GM21619 (cell line): ENCODE data around the gene IL17REL.

Experiments
- ATAC-seq: cut with Tn5 transposase; IDR thresholded peaks from one replicate; pipeline ENCODE4 v1.9.1; 2021; ENCODE audit not compliant: unreplicated experiment

IL17REL gene

DNA sequence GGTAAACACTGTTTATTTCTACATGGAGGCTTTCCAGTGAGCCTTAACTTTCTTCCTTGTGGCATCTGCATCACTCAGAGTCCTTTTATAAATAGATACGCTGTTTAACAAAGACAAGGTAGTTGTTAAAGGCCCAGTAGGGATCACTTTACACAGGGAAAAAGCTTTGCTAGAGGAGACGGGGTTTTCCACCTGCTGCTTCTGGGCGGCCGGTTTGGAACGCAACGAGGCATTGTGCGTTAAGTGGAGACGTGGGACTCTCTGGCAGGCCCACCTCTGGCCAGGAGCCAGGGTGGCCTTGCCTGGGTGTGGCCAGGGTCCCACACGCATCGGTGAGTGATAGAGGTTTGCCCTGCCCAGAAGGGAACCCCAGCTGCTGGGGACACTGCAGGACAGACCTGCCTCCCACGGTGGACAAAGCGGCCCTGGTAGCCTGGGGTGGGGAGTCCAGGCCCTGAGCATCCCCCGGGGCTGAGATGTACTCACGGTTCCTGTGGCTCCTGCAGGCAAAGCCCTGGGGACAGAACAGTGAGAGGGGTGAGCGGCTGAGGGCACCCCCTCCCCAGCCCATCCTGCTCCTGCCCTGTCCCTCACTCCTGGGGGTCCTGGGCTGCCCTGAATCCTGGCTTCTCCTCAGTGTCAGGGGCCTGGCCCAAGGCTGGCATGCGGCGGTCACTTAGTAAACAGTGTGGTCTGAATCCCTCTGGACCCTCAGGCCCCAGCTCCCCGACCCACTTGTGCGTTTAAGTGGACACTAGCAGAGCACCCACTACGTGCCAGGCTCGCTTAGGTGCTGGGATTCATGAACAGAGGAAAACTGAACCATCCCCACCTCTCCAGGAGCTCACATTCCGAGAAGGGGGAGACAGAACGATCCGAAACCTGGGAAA lies 4.2 kb downstream of the IL17REL start:
- ATAC-seq, result no peak

DNA sequence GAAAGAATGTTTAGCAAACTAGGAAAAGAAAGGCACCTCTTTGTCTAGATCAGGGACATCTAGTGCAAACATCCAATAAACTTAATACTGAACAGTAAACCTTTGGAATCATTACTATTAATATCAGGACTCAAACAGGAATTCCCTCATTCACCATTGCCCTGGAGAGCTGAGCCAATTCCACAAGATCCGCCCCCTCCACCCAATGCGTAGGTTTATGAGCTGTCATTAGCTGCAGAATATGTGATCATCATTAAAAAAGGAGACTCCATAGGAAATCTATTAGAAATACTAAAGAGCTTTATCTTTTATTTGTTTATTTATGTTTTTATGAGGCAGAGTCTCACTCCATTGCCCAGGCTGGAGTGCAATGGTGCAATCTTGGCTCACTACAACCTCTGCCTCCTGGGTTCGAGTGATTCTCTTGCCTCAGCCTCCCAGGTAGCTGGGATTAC lies 5.5 kb downstream of the IL17REL start:
- ATAC-seq, result no peak

DNA sequence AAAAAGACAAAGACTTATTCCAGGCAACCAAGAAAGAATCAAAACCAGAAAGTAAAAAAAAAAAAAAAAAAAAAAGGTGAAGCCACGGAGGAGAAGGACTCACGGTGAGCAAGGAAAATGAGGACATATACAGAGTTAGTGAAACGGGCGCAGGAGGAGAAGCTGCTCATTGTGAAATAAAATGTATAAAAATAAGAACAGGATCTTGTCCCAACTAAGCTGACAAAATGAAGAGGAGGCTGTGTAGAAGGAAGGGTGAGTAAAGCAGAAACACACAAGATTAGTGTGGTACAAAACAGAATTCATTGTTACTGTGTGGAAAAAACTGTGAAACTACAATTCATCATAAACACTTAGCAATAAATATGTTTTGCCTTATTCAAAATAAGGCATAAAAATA lies 7.6 kb downstream of the IL17REL start:
- no peak for ATAC-seq

DNA sequence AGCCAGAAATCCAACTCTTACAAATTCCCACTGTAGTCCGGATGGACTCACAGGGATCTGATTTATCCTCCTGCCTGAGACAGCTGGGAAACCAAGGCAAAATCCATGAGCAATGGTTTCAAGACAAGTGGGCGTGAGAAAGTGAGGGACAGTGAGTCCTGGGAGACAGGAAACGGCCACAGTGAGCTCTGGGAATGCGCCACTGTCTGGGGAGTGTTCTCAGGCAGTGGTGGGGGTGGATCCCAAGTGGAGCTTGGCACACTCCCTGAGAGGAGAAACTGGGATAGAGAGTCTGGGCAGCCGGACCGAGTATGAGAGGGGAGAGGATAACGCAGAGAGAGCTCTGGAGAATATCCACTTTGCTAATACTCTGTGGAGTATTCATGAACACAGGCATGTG lies 9.8 kb downstream of the IL17REL start:
- ATAC-seq, result no peak

DNA sequence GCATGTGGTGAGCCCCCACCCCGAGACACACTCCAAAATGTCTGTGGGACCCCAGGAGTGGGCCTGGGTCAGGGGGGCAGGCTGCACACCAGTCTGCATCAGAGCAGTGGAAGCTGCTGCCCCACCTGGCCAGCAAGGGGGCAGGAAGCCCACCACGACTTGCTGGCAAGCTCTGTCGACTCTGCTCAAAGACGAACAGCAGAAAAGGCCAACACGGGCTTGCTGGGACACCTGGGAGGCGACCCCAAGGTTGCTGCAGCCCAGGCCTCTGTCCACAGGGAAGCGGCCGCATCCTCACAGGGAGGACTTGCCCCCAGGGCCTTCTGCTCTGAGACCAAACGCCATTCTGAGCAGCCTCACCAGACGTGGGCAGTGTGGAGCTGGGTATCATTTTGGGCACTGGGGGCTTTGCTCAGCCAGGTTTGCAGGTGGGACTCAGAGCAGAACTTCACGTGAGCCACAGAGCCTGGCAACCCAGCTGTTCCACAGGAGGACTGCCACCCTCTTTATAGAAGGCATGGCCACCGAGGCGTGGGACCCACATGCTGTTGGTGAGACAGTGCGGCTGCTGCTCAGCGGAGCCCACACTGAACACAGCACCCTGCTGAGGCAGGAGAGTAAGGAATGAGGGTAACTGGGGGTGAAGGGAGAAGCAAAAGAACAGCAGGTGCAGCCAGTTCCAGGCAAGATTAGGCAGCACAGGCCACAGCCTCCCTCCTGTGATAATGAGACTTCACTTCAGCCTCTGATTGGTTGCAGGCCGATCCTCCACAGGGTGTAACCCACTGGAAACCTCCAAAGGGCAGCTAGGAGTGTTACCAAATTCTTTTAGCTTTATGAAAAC lies 11.0 kb downstream of the IL17REL start:
- ATAC-seq, result no peak

DNA sequence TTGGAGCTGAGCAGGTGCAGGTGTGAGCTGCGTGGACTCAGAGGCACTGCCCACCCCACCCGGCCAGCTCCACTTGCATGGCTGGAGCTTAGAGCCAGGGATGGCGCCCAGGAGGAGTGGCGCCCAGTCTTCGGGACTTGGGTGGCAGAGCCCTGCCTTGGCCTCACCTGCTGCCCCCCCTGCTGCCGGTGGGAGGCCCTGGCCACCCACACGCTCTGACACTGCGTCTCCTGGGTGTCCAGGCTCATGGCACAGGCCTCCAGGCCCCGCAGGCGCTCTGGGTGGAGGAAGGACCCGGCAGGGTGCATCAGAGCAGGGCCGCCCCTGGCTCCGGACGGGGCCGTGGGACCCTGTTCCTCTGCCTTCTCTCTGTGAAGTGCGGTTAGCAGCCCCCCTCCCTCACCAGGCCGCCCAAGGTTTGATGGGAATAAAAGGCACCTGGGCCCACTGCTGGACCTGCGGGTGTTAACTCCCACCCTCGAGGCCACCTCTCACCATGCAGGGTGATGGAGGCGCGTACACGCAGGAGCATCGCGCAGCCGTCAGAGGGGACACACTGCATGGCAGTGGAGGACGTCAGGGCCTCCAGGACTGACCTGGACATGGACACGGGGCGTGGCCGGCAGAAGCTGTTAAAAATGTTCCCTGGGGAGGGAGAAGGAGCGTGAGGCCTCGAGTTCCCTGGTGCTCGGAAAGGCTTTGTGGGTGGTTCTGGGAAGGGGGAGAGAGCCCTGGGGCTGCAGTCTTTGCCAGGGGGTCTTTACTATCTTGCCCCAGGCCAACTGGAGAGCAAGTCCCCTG lies 11.8 kb downstream of the IL17REL start:
- no peak for ATAC-seq

DNA sequence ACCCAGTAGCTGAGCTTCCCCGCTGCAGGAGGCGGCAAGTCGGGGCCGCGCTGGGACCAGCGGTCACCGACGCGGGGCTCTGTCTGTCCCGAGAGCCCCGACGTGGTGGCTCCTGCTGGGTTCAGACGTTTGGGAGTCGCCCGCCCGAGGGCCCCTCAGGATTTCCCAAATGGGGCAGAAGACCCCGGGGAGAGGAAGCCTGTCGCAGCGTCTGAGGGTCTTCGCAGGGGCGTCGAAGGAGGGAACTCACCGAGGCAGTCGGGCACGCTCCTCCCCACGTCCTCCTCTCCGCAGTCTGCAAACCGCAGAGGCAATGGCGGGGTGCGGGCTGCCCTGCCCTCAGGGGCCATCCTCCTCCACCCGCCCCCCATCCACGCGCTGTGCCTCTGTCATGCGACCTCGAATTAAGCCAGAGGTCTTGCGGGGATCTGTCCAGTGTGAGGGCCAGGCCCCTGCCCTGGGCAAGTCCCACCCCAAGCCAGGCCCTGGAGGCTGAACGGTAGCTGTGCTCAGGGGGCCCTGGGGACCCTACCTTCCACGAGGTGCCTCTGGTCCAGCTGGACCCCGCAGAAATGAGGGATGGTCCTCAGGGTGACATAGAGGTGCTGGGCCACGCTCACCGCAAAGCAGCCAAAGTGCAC lies 12.5 kb downstream of the IL17REL start:
- ATAC-seq, result no peak

DNA sequence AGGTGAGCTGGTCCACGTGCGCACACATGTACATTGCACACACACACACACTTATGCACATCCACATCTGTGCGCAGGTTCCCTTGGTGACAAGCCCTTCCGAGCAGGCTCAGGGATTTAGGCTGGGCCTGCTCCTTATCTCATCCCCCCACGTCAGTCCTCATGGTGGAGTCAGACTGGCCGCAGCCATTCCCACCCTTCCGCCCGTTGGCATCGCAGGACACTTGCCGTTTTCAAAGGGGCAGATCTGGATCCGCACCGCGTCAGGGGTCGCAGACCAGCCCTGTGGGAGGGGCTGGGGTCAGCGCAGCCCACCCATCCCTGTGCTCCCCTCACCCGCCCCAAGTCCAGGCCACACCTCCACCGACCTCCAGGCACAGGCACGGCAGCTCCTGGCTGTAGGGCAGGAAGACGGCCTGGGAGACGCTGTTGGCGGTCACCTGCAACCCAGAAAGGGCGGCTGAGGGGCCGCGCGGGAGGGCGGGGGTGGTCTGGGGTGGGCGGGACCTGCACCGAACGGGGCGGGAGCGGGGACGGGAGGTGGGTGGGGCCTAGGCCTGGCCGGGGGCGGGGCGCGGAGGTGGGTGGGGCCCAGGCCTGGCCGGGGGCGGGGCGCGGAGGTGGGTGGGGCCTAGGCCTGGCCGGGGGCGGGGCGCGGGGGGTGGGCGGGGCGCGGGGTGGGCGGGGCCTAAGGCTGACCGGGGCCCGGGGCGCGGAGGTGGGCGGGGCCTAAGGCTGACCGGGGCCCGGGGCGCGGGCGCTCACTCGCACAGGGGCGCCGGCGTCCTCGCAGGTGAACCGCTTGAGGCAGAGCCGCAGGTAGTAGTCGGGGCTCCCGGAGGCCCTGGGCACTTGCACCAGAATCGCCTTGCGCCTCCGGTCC lies 13.3 kb downstream of the IL17REL start:
- no peak for ATAC-seq

DNA sequence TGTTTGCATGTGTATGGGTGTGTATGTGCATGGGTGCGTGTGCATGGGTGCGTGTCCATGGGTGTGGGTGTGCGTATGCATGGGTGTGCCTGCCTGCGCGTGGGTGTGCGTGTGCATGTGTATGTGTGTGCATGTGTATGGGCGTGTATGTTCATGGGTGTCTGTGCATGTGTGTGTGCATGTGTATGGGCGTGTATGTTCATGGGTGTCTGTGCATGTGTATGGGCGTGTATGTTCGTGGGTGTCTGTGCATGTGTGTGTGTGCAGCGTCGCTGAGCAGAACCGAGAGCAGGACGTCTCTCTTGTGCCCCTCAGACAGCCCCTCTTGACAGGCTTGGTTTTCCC lies 13.9 kb downstream of the IL17REL start:
- ATAC-seq, result no peak

DNA sequence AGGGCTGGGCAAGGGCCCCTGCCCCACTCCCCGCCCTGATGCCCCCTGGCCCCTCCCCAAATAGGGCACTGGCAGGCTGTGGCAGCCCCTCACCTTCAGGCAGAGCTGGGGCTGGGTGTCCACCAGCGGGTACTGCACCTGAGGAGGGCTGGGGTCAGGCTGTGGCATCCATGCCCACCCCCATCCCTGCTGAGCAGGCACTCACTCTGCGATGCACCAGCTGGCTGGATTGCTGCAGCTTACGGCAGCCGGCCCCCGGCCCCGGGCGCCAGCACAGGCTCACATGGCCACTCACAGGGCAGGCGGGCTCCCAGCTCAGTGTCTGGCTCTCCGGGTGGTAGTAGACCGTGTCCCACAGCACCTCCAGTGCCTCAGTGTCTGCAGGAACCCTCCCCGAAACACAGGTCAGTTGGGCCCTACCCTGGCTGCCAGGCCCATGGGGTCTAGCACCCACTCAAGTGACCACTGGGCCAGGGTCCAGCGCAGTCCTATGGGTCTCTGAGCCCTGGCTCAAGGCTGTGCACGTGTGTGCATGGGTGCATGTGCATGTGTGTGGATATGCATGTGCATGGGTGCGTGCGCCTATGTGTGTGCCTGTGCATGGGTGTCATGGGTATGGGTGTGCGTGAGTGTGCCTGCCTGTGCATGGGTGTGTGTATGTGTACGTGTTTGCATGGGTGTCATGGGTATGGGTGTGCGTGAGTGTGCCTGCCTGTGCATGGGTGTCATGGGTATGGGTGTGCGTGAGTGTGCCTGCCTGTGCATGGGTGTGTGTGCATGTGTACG lies 14.4 kb downstream of the IL17REL start:
- no peak for ATAC-seq

DNA sequence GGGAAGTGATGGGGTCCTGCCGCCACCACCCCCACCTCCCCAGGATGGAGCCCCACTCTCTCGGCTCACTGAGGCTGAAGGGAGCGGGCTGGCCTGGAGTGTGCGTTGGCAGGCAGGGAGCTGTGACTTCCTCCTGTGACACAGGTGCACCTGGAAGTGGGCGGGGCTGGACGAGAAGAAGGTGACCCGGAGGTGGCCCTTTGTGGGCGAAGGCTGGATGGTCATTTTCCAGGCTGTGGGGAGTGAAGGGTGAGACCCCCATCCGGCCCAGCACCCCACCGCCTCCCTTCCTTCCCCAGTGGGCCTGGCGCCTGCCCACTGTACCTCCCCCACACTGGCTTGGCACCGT lies 15.3 kb downstream of the IL17REL start:
- ATAC-seq, result no peak

DNA sequence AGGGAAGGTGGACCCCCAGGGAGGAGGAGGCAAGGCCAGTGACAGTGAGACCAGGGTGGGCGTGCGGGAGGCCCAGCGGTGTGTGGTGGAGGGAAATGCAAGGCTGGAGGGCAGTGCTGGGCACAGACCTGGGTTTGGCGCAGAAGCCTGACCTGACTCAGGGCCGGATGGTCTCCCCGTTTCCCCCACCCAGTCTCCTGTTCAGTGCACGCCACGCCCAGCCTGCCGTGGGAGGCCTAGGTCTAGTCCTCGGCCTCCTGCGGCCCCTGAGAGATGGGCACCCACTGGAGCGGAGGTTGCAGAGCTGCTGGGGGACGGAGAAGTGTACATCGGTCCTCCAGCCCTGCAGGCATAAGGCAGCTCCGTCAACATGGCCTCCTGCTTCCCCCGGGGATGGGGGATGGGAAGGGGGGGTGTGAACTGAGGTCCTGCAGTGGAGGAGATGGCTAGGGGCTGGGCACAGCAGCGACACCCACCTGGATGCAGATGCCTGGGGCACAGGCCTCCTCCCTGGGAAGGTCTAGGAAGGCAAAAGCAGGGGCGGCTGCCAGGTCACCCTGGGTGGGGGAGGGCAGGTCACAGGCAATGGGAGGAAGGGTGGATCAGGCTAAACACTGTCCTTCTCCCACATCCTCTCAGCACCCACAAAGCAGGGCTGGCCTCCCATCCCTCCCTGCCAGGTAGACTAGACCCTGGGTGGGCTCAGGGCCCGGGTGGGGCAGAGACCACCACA lies 15.9 kb downstream of the IL17REL start:
- ATAC-seq, result no peak

DNA sequence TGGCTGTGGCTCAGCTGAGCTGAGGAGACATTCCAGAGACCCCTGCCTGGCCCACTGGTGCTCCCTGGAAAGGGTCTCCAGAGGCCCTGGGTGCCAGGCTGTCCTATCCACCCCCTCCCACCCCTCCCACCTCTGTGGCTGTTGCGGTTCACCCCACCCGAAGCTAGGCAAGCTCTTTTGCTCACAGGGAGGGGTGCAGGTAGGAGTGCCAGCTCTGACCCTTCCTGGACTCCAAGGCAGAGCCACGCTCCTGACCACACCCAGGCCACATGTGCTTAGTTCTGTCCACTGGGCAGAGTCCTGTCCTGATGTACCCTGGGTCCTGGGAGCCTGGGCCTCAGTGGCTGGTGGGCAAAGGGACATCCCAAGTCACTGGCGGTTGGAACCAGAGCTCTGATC lies 16.4 kb downstream of the IL17REL start:
- no peak for ATAC-seq

DNA sequence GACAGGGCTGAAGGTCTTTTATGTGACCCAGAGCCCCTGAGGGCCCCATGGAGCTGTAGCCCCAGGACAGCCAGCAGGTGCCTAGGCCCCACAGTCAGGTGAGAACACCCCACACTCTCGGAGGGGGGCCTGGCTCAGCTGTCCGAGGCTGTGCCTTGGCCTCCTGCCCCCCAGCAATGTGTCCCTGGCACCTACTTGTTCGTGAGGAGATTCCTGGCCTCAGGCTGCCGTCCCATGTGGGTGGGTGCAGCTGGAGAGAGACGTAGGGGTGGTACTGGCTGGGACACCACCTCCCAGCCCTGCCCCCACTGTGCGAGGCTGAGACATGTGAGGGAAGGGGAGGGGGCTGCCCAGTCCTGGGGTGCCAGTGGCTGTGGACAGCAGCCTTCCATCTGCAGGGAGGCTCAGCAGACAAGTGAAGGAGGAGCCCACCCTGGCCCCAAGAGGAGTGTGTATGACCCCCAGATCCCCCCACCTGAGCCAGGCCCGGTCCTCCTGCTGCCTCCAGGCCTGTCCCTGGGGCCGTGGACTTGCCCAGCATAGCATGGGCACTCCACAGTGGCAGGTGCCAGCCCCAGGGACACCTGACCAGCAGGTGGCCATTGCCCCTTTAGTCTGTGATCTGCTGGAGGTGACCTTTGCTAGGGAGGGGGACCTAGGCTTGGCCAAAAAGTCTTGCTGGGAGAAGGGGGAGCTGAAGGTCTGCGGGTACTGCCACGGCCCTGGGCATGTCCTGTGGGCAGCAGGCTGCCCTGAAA lies 17.0 kb downstream of the IL17REL start:
- no peak for ATAC-seq

DNA sequence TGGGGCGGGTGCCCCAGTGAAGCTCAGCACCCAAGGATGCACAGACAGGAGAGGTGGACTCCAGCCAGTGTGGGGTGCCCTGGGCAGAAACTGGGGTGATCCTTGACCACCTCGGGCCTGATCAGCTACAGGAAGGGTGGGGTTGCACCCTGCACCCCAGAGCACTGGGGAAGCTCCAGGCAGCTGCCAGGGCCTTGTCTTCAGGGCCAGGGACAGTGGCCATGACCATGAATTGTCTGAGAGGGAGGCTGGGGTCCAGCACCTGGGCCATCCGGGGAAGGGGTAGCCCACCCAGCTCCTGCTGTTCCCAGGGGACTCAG lies 17.6 kb downstream of the IL17REL start:
- ATAC-seq, result no peak

DNA sequence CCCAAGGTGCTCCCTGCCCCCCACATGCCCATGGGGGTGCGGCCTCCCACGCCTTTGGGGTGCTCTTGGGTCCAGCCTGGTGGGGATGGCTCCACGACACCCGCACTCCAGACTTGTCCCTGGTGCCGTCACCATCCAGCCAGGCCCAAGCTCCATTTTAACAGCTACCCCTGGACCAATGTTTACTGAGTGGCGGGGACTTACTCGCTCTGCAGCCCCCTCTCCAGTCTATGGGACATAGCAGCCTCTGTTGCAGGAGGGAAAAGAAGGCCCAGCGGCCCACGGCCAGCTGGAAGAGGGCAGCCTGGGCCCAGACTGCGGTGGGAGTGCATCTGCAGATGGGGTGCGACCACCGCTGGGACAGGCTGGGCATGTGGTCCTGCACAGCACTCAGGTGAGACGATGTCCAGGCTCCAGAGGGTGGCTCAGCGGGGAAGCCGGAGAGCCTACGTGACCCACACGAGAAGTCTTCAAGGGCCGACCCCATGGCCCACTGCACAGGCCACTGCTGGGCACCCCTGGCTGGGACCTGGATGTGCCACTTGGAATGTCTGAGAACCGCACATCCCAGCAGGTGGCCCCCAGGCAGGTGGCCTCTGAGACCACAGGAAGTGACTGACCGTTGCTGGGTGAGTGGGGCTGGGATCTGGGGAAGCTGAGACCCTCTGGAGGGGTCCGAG lies 18.1 kb downstream of the IL17REL start:
- no peak for ATAC-seq

DNA sequence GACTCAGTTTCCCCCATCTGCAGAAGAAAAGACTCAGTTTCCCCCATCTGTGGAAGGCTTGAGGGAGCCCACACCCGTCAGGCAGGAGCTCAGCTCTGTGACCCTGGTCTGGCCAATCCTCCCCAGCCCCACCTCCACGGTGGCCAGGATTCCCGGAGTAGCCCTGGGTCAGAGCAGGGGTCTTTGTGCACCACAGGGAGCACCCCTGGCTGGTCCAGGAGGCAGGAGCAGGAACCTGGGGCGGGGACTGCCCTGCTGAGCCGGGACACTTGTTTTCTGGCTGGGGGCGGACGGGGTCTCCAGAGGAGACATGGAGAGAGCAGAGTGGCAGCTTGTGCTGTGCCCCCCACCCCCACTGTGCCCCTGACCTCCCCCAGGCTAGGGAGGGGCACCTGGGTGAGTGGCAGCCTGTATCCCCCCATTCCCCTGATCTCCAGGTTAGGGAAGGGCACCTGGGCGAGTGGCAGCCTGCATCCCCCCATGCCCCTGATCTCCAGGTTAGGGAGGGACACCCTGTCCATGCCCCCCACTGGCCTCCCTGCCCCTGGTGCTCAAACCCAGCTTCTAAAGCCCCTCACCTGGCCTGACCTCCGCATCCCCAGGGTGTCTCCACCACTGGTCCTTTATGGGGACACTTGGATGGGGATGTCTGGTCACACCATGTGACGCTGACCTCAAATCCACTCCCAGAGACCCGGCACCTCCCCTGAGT lies 18.8 kb downstream of the IL17REL start:
- ATAC-seq, result no peak
